ENCODE results near the gene DTL. TPM values are rescaled to one million over a fixed set of nuclear protein-coding genes. Genes with fewer than 3 reads are reported as not detected.

The DTL gene
- total RNA-seq, 2 experiments from 2014 or later: 92.0 to 95.9 TPM

GRCh38 chr1:212118872-212119260 is 83.3 kb downstream of the DTL start:
- no peak for TF ChIP-seq CTCF (IDR thresholded peaks at IDR 0.05)
- peaks cover 2% of the 10 kb centered on the region for H3K36me3 Mint-ChIP-seq (ENCODE audit: low read depth)
- ChIA-PET CTCF (no interaction called here), POLR2A (interaction anchor here (0.6 to 1.1 kb wide), 2 partner anchors 9 to 12 kb away, joined by 3 read pairs; no protein-coding TSS in a partner anchor)
- no peaks in the 10 kb centered on the region for H3K9me3 Mint-ChIP-seq
- H3K4me1 Mint-ChIP-seq (ENCODE audit: low read depth): peaks cover 4% of the 10 kb centered on the region
- DNase-seq: no peak
- intact Hi-C loops (cut with micrococcal nuclease): no loop called here
- H3K4me3 Mint-ChIP-seq: no peak overlapping the region
- no peak overlapping the region for H3K27ac Mint-ChIP-seq
- no peak for ATAC-seq
- no peaks in the 10 kb centered on the region for H3K27me3 Mint-ChIP-seq

- intact Hi-C loops (cut with micrococcal nuclease): no loop called here
- Mint-ChIP-seq H3K4me3 (no peak overlapping the region), H3K27me3 (no peaks in the 10 kb centered on the region)
Observed at GRCh38 chr1:212119397-212119837, 83.9 kb downstream of the DTL start.

GRCh38 chr1:212119863-212120262 is 84.3 kb downstream of the DTL start:
- H3K9me3 Mint-ChIP-seq: no peaks in the 10 kb centered on the region
- no peaks in the 10 kb centered on the region for H3K27me3 Mint-ChIP-seq
- H3K27ac Mint-ChIP-seq: no peak overlapping the region
- DNase-seq (no peak), ATAC-seq (no peak)
- intact Hi-C loops (cut with micrococcal nuclease): no loop called here
- H3K4me3 Mint-ChIP-seq: no peak overlapping the region
- POLR2A ChIA-PET: interaction anchor here (1.1 kb wide), 1 partner anchor 10 kb away, joined by 3 read pairs; no protein-coding TSS in a partner anchor
- no peaks in the 10 kb centered on the region for H3K36me3 Mint-ChIP-seq (ENCODE audit: low read depth)
- peaks cover 4% of the 10 kb centered on the region for H3K4me1 Mint-ChIP-seq (ENCODE audit: low read depth)
- CTCF ChIA-PET: interaction anchor here (0.9 kb wide), 1 partner anchor 14 kb away, joined by 3 read pairs; no protein-coding TSS in a partner anchor
- no peak for TF ChIP-seq CTCF (IDR thresholded peaks at IDR 0.05)

More at GRCh38 chr1:212119397-212119837, 83.9 kb downstream of the DTL start:
- H3K9me3 Mint-ChIP-seq: no peaks in the 10 kb centered on the region
- no peaks in the 10 kb centered on the region for H3K36me3 Mint-ChIP-seq (ENCODE audit: low read depth)
- CTCF ChIA-PET: interaction anchor here (0.9 kb wide), 1 partner anchor 14 kb away, joined by 3 read pairs; no protein-coding TSS in a partner anchor
- POLR2A ChIA-PET: interaction anchor here (1.1 kb wide), 1 partner anchor 9 kb away, joined by 3 read pairs; no protein-coding TSS in a partner anchor
- ATAC-seq: no peak
- no peak overlapping the region for H3K27ac Mint-ChIP-seq
- no peak for DNase-seq
- no peak for TF ChIP-seq CTCF (IDR thresholded peaks at IDR 0.05)
- H3K4me1 Mint-ChIP-seq (ENCODE audit: low read depth): peaks cover 4% of the 10 kb centered on the region

GRCh38 chr1:212121779-212122178 is 86.2 kb downstream of the DTL start:
- Mint-ChIP-seq H3K36me3 (ENCODE audit: low read depth) (peaks cover 2% of the 10 kb centered on the region), H3K4me3 (no peak overlapping the region), H3K27me3 (no peaks in the 10 kb centered on the region), H3K9me3 (no peaks in the 10 kb centered on the region), H3K27ac (no peak overlapping the region), H3K4me1 (ENCODE audit: low read depth) (peaks cover 4% of the 10 kb centered on the region)
- ATAC-seq (no peak), DNase-seq (no peak)
- POLR2A ChIA-PET: no interaction called here
- CTCF ChIA-PET: interaction anchor here (1.1 kb wide), 1 partner anchor 334 kb away, joined by 3 read pairs; no protein-coding TSS in a partner anchor
- intact Hi-C loops (cut with micrococcal nuclease): no loop called here
- TF ChIP-seq CTCF (IDR thresholded peaks at IDR 0.05): no peak

GRCh38 chr1:212124690-212125582 is 89.4 kb downstream of the DTL start:
- Mint-ChIP-seq H3K4me1 (ENCODE audit: low read depth) (peaks cover 4% of the 10 kb centered on the region), H3K9me3 (no peaks in the 10 kb centered on the region), H3K4me3 (no peak overlapping the region), H3K27ac (no peak overlapping the region), H3K27me3 (no peaks in the 10 kb centered on the region), H3K36me3 (ENCODE audit: low read depth) (peaks cover 6% of the 10 kb centered on the region)
- POLR2A ChIA-PET: no interaction called here
- no peak for ATAC-seq
- DNase-seq: no peak
- TF ChIP-seq CTCF (IDR thresholded peaks at IDR 0.05): no peak
- intact Hi-C loops (cut with micrococcal nuclease): no loop called here
- CTCF ChIA-PET: interaction anchor here (1.2 kb wide), 1 partner anchor 243 kb away, joined by 4 read pairs; no protein-coding TSS in a partner anchor

Measured in activated CD8-positive, alpha-beta T cell treated with anti-CD3 and anti-CD28 coated beads for 36 hours (primary cell).